ENCODE results near the gene CPED1. TPM values are rescaled to one million over a fixed set of nuclear protein-coding genes. Genes with fewer than 3 reads are reported as not detected.

Gene CPED1
- polyA plus RNA-seq, 1 donor from 2014 or later: not detected

- Histone ChIP-seq H3K79me2 (replicated peaks; ENCODE audit: insufficient read depth, low read length) (no peaks in the 10 kb centered on the region), H3K9me3 (ENCODE audit: low read length) (no peaks in the 10 kb centered on the region), H2AFZ (ENCODE audit: low read depth, low read length) (no peak overlapping the region), H3K27ac (ENCODE audit: low read length) (no peak overlapping the region), H3F3A (ENCODE audit: insufficient read depth, low read length, poor library complexity, severe bottlenecking) (no peaks in the 10 kb centered on the region), H3K27me3 (ENCODE audit: insufficient read depth, low read depth, low read length) (no peaks in the 10 kb centered on the region), H3K36me3 (ENCODE audit: insufficient read depth, low read length) (no peaks in the 10 kb centered on the region), H3K4me3 (ENCODE audit: low read length) (no peak overlapping the region), H3K9me2 (ENCODE audit: insufficient read depth, low read length) (no peaks in the 10 kb centered on the region), H3K9ac (ENCODE audit: low read length) (no peak overlapping the region), H4K20me1 (ENCODE audit: insufficient read depth) (no peaks in the 10 kb centered on the region), H3K4me2 (ENCODE audit: low read length) (no peak overlapping the region)
- TF ChIP-seq MXI1 (conservative IDR thresholded peaks at IDR 0.05; ENCODE audit: poor library complexity, severe bottlenecking) (no peak), EP300 (conservative IDR thresholded peaks at IDR 0.05; ENCODE audit: poor library complexity, severe bottlenecking) (no peak), RAD21 (conservative IDR thresholded peaks at IDR 0.05) (no peak)
These were observed 113.1 kb downstream of the CPED1 start for GRCh38 chr7:121101621-121102020.

GRCh38 chr7:121102619-121103018 is 114.1 kb downstream of the CPED1 start:
- Histone ChIP-seq H2AFZ (ENCODE audit: low read depth, low read length) (no peak overlapping the region), H3K4me3 (ENCODE audit: low read length) (no peak overlapping the region), H3K9ac (ENCODE audit: low read length) (no peak overlapping the region), H3K79me2 (replicated peaks; ENCODE audit: insufficient read depth, low read length) (no peaks in the 10 kb centered on the region), H3F3A (ENCODE audit: insufficient read depth, low read length, poor library complexity, severe bottlenecking) (no peaks in the 10 kb centered on the region), H3K27ac (ENCODE audit: low read length) (no peak overlapping the region), H3K9me3 (ENCODE audit: low read length) (no peaks in the 10 kb centered on the region), H4K20me1 (ENCODE audit: insufficient read depth) (no peaks in the 10 kb centered on the region), H3K9me2 (ENCODE audit: insufficient read depth, low read length) (no peaks in the 10 kb centered on the region), H3K27me3 (ENCODE audit: insufficient read depth, low read depth, low read length) (no peaks in the 10 kb centered on the region), H3K4me2 (ENCODE audit: low read length) (no peak overlapping the region), H3K36me3 (ENCODE audit: insufficient read depth, low read length) (no peaks in the 10 kb centered on the region)
- TF ChIP-seq RAD21 (conservative IDR thresholded peaks at IDR 0.05) (no peak), POLR2AphosphoS5 (IDR thresholded peaks at IDR 0.05) (no peak), REST (IDR thresholded peaks at IDR 0.05; ENCODE audit: borderline replicate concordance) (no peak), SMC3 (conservative IDR thresholded peaks at IDR 0.05; ENCODE audit: poor library complexity) (no peak), TAF1 (IDR thresholded peaks at IDR 0.05; ENCODE audit: low read depth) (no peak), EZH2 (IDR thresholded peaks at IDR 0.05; ENCODE audit: borderline replicate concordance, insufficient read depth, low read length, poor library complexity, severe bottlenecking) (no peak)

- Histone ChIP-seq H3K9me2 (ENCODE audit: insufficient read depth, low read length) (no peaks in the 10 kb centered on the region), H3K36me3 (ENCODE audit: insufficient read depth, low read length) (no peaks in the 10 kb centered on the region), H3F3A (ENCODE audit: insufficient read depth, low read length, poor library complexity, severe bottlenecking) (no peaks in the 10 kb centered on the region), H3K9me3 (ENCODE audit: low read length) (no peaks in the 10 kb centered on the region), H4K20me1 (ENCODE audit: insufficient read depth) (no peaks in the 10 kb centered on the region), H3K27ac (ENCODE audit: low read length) (no peak overlapping the region), H2AFZ (ENCODE audit: low read depth, low read length) (no peak overlapping the region), H3K9ac (ENCODE audit: low read length) (no peak overlapping the region), H3K79me2 (replicated peaks; ENCODE audit: insufficient read depth, low read length) (no peaks in the 10 kb centered on the region), H3K27me3 (ENCODE audit: insufficient read depth, low read depth, low read length) (no peaks in the 10 kb centered on the region), H3K4me3 (ENCODE audit: low read length) (no peak overlapping the region), H3K4me2 (ENCODE audit: low read length) (no peak overlapping the region)
- no peak for TF ChIP-seq TAF1 (IDR thresholded peaks at IDR 0.05; ENCODE audit: low read depth)
- TF ChIP-seq CTCF (IDR thresholded peaks at IDR 0.05; ENCODE audit: poor library complexity, severe bottlenecking): no peak
- TF ChIP-seq EP300 (conservative IDR thresholded peaks at IDR 0.05; ENCODE audit: poor library complexity, severe bottlenecking): no peak
- no peak for TF ChIP-seq EZH2 (IDR thresholded peaks at IDR 0.05; ENCODE audit: borderline replicate concordance, insufficient read depth, low read length, poor library complexity, severe bottlenecking)
- no peak for TF ChIP-seq SMC3 (conservative IDR thresholded peaks at IDR 0.05; ENCODE audit: poor library complexity)
- no peak for TF ChIP-seq RAD21 (conservative IDR thresholded peaks at IDR 0.05)
- no peak for TF ChIP-seq REST (IDR thresholded peaks at IDR 0.05; ENCODE audit: borderline replicate concordance)
- no peak for TF ChIP-seq POLR2AphosphoS5 (IDR thresholded peaks at IDR 0.05)
- no peak for TF ChIP-seq MXI1 (conservative IDR thresholded peaks at IDR 0.05; ENCODE audit: poor library complexity, severe bottlenecking)
These were observed 114.6 kb downstream of the CPED1 start for GRCh38 chr7:121103086-121103485.
